Endothelial cell of umbilical vein (primary cell): ENCODE data around the gene DDX49. TPM values are rescaled to one million over a fixed set of nuclear protein-coding genes. Genes with fewer than 3 reads are reported as not detected.

Experiments
- BruUV-seq: library from RNA; stranded (reverse); fragments of 400-500 nt; replicated peaks from 2 replicates; lab custom pipeline; 2021; lab: Mats Ljungman, UMichigan
- CTCF ChIA-PET: fragments of 300-600, 350-600 bp; sonication (Branson Sonifier 250); formaldehyde crosslinking; loops from one replicate; lab custom pipeline; 2021; ENCODE audit warnings: antibody characterized with exemption, inconsistent platforms; lab: Charles Lee
- POLR2A ChIA-PET: fragments of 300-600, 350-600 bp; sonication (Branson Sonifier 250); formaldehyde crosslinking; loops from one replicate; lab custom pipeline; 2021; ENCODE audit warnings: antibody characterized with exemption, inconsistent platforms; lab: Charles Lee
- DNase-seq: peaks from one replicate; pipeline ENCODE4 v3.0.0-alpha.2; 2011; ENCODE audit warnings: low read depth, low spot score
- FAIRE-seq: peaks from 2 replicates; lab custom pipeline; 2011; peaks lifted over from hg19 to GRCh38; lab: Jason Lieb, UNC
- H2AFZ ChIP-seq: 2 replicates; pipeline ENCODE4 v1.6.0; 2012; ENCODE audit warnings: low read depth, low read length, control low read depth, inconsistent platforms
- H3K27ac ChIP-seq: 2 replicates; pipeline ENCODE4 v1.5.1; 2011; ENCODE audit warnings: low read depth, mild to moderate bottlenecking, control low read depth, low read length, moderate library complexity; ENCODE audit not compliant: insufficient read depth
- H3K27me3 ChIP-seq, 2 experiments: 2 replicates each; pipeline versions ENCODE4 v1.6.0 to v1.6.1; 2011; ENCODE audit warnings: low read length in 2 of 2, mixed read lengths in 1 of 2; ENCODE audit not compliant: control insufficient read depth in 2 of 2, insufficient read depth in 2 of 2
- H3K36me3 ChIP-seq, 2 experiments: 2 replicates in 1 of 2; 3 replicates in 1 of 2; pipeline ENCODE4 v1.5.1; 2011; ENCODE audit warnings: low read length in 2 of 2, mild to moderate bottlenecking in 1 of 2, moderate library complexity in 1 of 2; ENCODE audit not compliant: control insufficient read depth in 2 of 2, insufficient read depth in 2 of 2; ENCODE audit errors: extremely low read depth in 1 of 2
- H3K4me1 ChIP-seq: 3 replicates; pipeline ENCODE4 v1.5.1; 2011; ENCODE audit warnings: mild to moderate bottlenecking, low read length; ENCODE audit not compliant: control insufficient read depth, insufficient read depth; ENCODE audit errors: extremely low read depth
- H3K4me2 ChIP-seq: 2 replicates; pipeline ENCODE4 v1.6.1; 2011; ENCODE audit warnings: low read length, control low read depth, mixed read lengths; ENCODE audit not compliant: insufficient read depth
- H3K4me3 ChIP-seq, 3 experiments: fragments of 200-600 bp in 1 of 3; sonication (generic), shearing (Covaris generic) in 1 of 3; replicated peaks in 1 of 3; 2 replicates each; pipeline ENCODE4 v1.5.1; 2011 to 2016; ENCODE audit warnings: control low read depth in 3 of 3, low read length in 3 of 3, mild to moderate bottlenecking in 2 of 3, inconsistent platforms in 1 of 3, low read depth in 1 of 3, moderate library complexity in 1 of 3; ENCODE audit not compliant: insufficient read depth in 1 of 3
- H3K79me2 ChIP-seq: 2 replicates; pipeline ENCODE4 v1.6.0; 2012; ENCODE audit warnings: low read length, inconsistent platforms; ENCODE audit not compliant: control insufficient read depth, insufficient read depth
- H3K9ac ChIP-seq: replicated peaks from 2 replicates; pipeline ENCODE3; 2011; ENCODE audit warnings: low read length, control low read depth; ENCODE audit not compliant: insufficient read depth; ENCODE audit errors: extremely low read depth
- H3K9me1 ChIP-seq: replicated peaks from 3 replicates; pipeline ENCODE4 v1.6.0; 2011; ENCODE audit warnings: mild to moderate bottlenecking, low read length; ENCODE audit not compliant: control insufficient read depth, insufficient read depth; ENCODE audit errors: extremely low read depth
- H3K9me3 ChIP-seq: replicated peaks from 2 replicates; pipeline ENCODE4 v1.5.1; 2012; ENCODE audit warnings: low read length, inconsistent platforms; ENCODE audit not compliant: control insufficient read depth, insufficient read depth
- H4K20me1 ChIP-seq: replicated peaks from 2 replicates; pipeline ENCODE3; 2011; ENCODE audit warnings: mild to moderate bottlenecking, low read length; ENCODE audit not compliant: control insufficient read depth, insufficient read depth; ENCODE audit errors: extremely low read depth
- EZH2 ChIP-seq: IDR thresholded peaks from 2 replicates; pipeline ENCODE4 v1.6.1; 2012; ENCODE audit warnings: borderline replicate concordance, low read depth, mild to moderate bottlenecking, moderate library complexity, low read length, inconsistent platforms; ENCODE audit not compliant: severe bottlenecking
- FOS ChIP-seq: IDR thresholded peaks from 2 replicates; pipeline ENCODE4 v1.6.1; 2011; ENCODE audit warnings: mild to moderate bottlenecking, low read length, moderate library complexity, borderline replicate concordance; ENCODE audit not compliant: insufficient read depth
- JUN ChIP-seq: IDR thresholded peaks from 2 replicates; pipeline ENCODE4 v1.6.1; 2011; ENCODE audit warnings: borderline replicate concordance, low read depth; ENCODE audit not compliant: insufficient read length, insufficient read depth
- POLR2A ChIP-seq: IDR thresholded peaks from 2 replicates; pipeline ENCODE4 v1.6.1; 2012; ENCODE audit warnings: low read depth, mild to moderate bottlenecking, control low read depth, low read length
- dilution Hi-C: fragments of 300-500 bp; cut with MboI; formaldehyde crosslinking; loops from one replicate; pipeline ENCODE4 v1.15.0; 2019; ENCODE audit warnings: low sequenced_read_pairs; ENCODE audit not compliant: extremely low pct_ligation_motif_present
- intact Hi-C: fragments of 100-400 bp; cut with micrococcal nuclease; formaldehyde crosslinking; loops from one replicate; pipeline ENCODE4 v1.10.0; 2022
- polyA plus RNA-seq, 4 experiments: library from polyadenylated mRNA; depleted of rRNA in 3 of 4; stranded (reverse) in 3 of 4; unstranded in 1 of 4; fragments of >200 nt; gene quantifications; 2 replicates each; pipeline versions ENCODE4 v1.2.1 to v1.2.3, GENCODE V29; 2011 to 2012; ENCODE audit warnings: missing spikeins in 1 of 4
- total RNA-seq: library from RNA; stranded (reverse); gene quantifications from 2 replicates; pipeline ENCODE4 v1.2.3, GENCODE V29; 2021
- TF ChIP-seq, protein P1 (sequence below), 2 donors: IDR thresholded peaks; 1 replicate in 1 of 2; 2 replicates in 1 of 2; pipeline ENCODE4 v1.5.1; 2011; ENCODE audit warnings: low read length in 2 of 2, mild to moderate bottlenecking in 2 of 2, moderate library complexity in 2 of 2, control low read depth in 1 of 2, inconsistent platforms in 1 of 2, low read depth in 1 of 2; ENCODE audit not compliant: insufficient read depth in 1 of 2; ENCODE audit errors: extremely low read depth in 1 of 2
- TF ChIP-seq, protein P2 (sequence below): IDR thresholded peaks from 2 replicates; pipeline ENCODE4 v1.6.1; 2011; ENCODE audit not compliant: insufficient read depth, insufficient read length

DDX49 gene
- total and polyA plus RNA-seq, 2 donors (not counting 3 experiments of a cell fraction or from before 2014, with no cell fraction given), result 51.9 to 60.1 TPM

DNA sequence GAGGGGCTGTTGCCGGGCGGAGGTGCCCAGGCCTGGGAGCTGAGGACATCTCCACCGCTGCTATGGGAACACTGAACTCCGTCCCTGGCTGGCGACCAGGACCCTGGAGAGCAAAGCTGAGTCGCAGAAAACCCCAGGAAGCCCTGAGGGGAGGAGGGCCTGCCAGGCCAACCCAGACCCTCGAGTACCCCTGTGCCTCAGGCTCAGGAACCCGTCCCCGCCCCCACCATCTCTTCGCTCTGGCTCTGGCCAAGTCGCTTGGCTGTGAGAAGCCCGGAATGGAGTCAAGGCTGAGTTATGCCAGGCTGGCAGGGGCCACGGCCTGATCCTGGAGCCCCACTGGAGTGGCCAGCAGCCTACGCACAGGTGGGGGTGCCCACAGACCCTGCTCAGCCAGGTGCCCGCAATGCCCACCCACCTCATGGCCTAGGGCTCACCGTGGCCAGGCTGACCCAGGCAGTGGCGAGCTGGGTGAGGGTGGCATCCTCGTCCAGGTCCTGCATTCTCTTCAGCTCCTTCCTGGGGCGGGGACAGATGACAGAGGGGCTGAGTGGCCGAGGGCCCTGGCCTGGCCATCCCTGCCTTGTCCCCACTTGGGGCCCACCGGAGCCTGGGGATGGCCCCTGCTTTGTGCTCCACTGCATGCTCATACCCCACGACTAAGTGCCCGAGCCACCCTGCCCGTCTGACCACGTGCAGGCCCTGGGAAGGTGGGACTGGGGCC lies 15.0 kb upstream of the DDX49 start:
- Histone ChIP-seq H4K20me1 (no peaks in the 10 kb centered on the region), H3K4me1 (no peaks in the 10 kb centered on the region), H2AFZ (no peak overlapping the region), H3K27me3 (no peaks in the 10 kb centered on the region), H3K9me3 (no peaks in the 10 kb centered on the region), H3K79me2 (no peaks in the 10 kb centered on the region), H3K27ac (no peak overlapping the region), H3K9ac (no peak overlapping the region), H3K4me3 (no peak overlapping the region), H3K36me3 (peaks cover 4 to 50% of the 10 kb centered on the region in 2 experiments), H3K4me2 (no peak overlapping the region), H3K9me1 (no peaks in the 10 kb centered on the region)
- DNase-seq (no peak), FAIRE-seq (no peak)
- POLR2A ChIA-PET, result no interaction called here
- CTCF ChIA-PET, result no interaction called here
- dilution Hi-C loops (no loop called here), intact Hi-C loops (no loop called here)
- BruUV-seq, result no TSS peak
- no peak for TF ChIP-seq EZH2
- no peak for TF ChIP-seq JUN
- TF ChIP-seq, protein P1, sequence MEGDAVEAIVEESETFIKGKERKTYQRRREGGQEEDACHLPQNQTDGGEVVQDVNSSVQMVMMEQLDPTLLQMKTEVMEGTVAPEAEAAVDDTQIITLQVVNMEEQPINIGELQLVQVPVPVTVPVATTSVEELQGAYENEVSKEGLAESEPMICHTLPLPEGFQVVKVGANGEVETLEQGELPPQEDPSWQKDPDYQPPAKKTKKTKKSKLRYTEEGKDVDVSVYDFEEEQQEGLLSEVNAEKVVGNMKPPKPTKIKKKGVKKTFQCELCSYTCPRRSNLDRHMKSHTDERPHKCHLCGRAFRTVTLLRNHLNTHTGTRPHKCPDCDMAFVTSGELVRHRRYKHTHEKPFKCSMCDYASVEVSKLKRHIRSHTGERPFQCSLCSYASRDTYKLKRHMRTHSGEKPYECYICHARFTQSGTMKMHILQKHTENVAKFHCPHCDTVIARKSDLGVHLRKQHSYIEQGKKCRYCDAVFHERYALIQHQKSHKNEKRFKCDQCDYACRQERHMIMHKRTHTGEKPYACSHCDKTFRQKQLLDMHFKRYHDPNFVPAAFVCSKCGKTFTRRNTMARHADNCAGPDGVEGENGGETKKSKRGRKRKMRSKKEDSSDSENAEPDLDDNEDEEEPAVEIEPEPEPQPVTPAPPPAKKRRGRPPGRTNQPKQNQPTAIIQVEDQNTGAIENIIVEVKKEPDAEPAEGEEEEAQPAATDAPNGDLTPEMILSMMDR (IDR thresholded peaks at IDR 0.05; ENCODE audit: extremely low read depth in 1 of 2, insufficient read depth in 1 of 2, low read depth in 1 of 2, low read length in 2 of 2), result no peak

DNA sequence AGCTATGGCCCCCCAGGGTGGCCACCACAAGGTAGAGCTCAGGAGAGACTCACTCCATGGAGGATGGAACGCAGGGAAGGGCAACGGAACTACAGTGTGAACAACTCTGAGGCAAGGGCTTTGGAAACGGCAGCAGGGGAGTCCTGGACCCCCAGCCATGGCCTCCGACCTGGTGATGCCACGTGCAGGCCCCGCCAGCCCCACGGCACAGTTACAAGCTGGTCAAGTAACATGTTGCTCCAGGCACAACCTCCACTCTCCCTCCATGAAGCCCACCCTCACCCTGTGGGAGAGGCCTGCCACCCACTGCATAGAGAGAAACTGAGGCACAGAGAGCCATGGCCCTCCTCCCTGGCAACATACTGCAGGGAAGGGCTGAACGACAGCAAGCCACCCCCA lies 14.5 kb upstream of the DDX49 start:
- Histone ChIP-seq H3K27ac (no peak overlapping the region), H4K20me1 (no peaks in the 10 kb centered on the region), H3K9me1 (no peaks in the 10 kb centered on the region), H3K79me2 (no peaks in the 10 kb centered on the region), H3K9me3 (no peaks in the 10 kb centered on the region), H2AFZ (no peak overlapping the region), H3K4me2 (no peak overlapping the region), H3K9ac (no peak overlapping the region), H3K4me1 (no peaks in the 10 kb centered on the region), H3K4me3 (no peak overlapping the region), H3K27me3 (no peaks in the 10 kb centered on the region), H3K36me3 (peaks cover 4 to 46% of the 10 kb centered on the region in 2 experiments)
- ChIA-PET POLR2A (no interaction called here), CTCF (no interaction called here)
- dilution Hi-C loops, result no loop called here
- intact Hi-C loops, result no loop called here
- BruUV-seq, result no TSS peak
- no peak for FAIRE-seq
- TF ChIP-seq POLR2A (no peak), EZH2 (no peak), FOS (no peak), JUN (no peak)
- TF ChIP-seq, protein P2, sequence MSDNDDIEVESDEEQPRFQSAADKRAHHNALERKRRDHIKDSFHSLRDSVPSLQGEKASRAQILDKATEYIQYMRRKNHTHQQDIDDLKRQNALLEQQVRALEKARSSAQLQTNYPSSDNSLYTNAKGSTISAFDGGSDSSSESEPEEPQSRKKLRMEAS, result no peak
- no peak for DNase-seq
